Cardiac fibroblast (primary cell): ENCODE measurements around the gene NKD1.
A peak's percentile ranks its signal among the peaks of the same experiment; 100 is the strongest.

ENCODE experiments used
- DNase-seq, 2 donors: peaks; one replicate each; pipeline versions ENCODE4 v3.0.0 to v3.0.0-alpha.2; 2010; ENCODE audit warnings: low read depth in 2 of 2
- H3K4me3 ChIP-seq, 2 donors: replicated peaks in 1 of 2; 1 replicate in 1 of 2; 2 replicates in 1 of 2; pipeline ENCODE4 v1.5.1; 2011; ENCODE audit warnings: low read depth in 2 of 2, low read length in 2 of 2, mild to moderate bottlenecking in 2 of 2, moderate library complexity in 1 of 2
- TF ChIP-seq, protein P1 (sequence below): IDR thresholded peaks from one replicate; pipeline ENCODE4 v1.5.1; 2011; ENCODE audit warnings: low read depth, mild to moderate bottlenecking, low read length, inconsistent platforms

Gene NKD1

GRCh38 chr16:50666658-50667496 is 118.7 kb downstream of the NKD1 start:
- TF ChIP-seq, protein P1, sequence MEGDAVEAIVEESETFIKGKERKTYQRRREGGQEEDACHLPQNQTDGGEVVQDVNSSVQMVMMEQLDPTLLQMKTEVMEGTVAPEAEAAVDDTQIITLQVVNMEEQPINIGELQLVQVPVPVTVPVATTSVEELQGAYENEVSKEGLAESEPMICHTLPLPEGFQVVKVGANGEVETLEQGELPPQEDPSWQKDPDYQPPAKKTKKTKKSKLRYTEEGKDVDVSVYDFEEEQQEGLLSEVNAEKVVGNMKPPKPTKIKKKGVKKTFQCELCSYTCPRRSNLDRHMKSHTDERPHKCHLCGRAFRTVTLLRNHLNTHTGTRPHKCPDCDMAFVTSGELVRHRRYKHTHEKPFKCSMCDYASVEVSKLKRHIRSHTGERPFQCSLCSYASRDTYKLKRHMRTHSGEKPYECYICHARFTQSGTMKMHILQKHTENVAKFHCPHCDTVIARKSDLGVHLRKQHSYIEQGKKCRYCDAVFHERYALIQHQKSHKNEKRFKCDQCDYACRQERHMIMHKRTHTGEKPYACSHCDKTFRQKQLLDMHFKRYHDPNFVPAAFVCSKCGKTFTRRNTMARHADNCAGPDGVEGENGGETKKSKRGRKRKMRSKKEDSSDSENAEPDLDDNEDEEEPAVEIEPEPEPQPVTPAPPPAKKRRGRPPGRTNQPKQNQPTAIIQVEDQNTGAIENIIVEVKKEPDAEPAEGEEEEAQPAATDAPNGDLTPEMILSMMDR: no peak

GRCh38 chr16:50667497-50668367 is 119.5 kb downstream of the NKD1 start:
- TF ChIP-seq, protein P1: no peak
- no peak overlapping the region for H3K4me3 ChIP-seq

More at GRCh38 chr16:50666658-50667496, 118.7 kb downstream of the NKD1 start:
- DNase-seq: no peak
- H3K4me3 ChIP-seq: no peak overlapping the region

GRCh38 chr16:50668368-50669008 is 120.3 kb downstream of the NKD1 start:
- TF ChIP-seq, protein P1: no peak
- no peak for DNase-seq
- no peak overlapping the region for H3K4me3 ChIP-seq

More at GRCh38 chr16:50667497-50668367, 119.5 kb downstream of the NKD1 start:
- DNase-seq: no peak

DNA sequence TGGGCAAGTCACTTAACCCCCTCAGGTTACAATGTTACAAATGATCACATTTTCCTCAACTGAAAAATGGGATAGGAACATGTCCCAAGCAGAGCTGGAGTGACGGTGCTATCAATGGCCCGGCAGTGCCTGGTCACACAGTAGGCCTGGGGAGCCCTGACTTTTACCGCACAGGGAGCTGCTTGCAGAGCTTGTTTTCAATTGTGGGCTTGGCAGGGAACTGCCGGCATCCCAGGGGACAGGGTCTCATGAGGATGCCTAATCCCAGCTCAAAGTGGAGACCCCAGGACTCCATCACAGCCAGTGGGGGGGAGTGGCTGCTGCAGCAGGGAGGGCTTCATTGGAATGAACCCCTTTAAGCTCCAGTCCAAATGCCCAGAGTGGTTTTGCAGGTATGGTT is 121.5 kb downstream of the NKD1 start:
- H3K4me3 ChIP-seq: no peak overlapping the region
- TF ChIP-seq, protein P1: no peak
- DNase-seq: no peak

GRCh38 chr16:50670476-50670875 is 122.3 kb downstream of the NKD1 start:
- H3K4me3 ChIP-seq: no peak overlapping the region
- DNase-seq: no peak
- TF ChIP-seq, protein P1: no peak

DNA sequence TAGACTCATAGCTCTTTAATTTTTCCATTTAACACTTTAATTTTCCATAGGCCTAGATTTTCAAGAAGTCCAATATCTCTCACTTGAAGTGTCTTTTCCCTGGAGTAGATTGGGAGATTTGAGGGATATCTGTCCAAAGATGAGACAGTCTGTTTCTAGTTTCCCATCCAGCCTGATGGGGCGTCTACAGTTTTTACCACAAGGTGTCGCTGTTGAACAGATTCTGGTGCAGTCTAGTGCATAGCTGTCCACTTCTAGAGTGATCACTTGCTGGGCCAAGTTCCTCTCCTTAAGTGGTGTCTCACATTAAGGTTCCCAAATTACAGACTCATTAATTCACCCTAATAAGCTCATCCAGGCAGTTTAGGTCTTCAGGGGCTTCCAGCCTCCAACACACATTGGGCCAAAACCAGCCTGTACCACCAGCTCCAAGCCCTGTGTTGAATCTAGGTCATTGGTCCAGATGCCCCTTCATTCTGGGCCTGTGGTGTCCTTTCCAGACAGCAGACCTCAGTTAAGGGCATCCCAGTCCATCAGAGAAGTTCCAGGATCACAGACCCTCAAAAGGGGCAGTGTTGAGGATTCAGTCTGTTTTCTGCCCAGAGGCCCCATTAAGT is 123.6 kb downstream of the NKD1 start:
- peak; percentile 28 to 52 for DNase-seq
- no peak overlapping the region for H3K4me3 ChIP-seq
- TF ChIP-seq, protein P1: peak; percentile 60
